H1 (cell line): Measurements from ENCODE around the gene DBNDD1. TPM values are rescaled to one million over a fixed set of nuclear protein-coding genes. Genes with fewer than 3 reads are reported as not detected.

Experiments used
- BACH1 ChIP-seq: IDR thresholded peaks from 2 replicates; pipeline ENCODE4 v1.6.1; 2012; ENCODE audit warnings: low read length, improper control_type of control experiment
- CHD7 ChIP-seq: fragments of 300-600 bp; sonication (generic); IDR thresholded peaks from 2 replicates; pipeline ENCODE4 v1.7.1; 2012; ENCODE audit warnings: low read length, moderate library complexity, mild to moderate bottlenecking, inconsistent platforms; ENCODE audit not compliant: insufficient replicate concordance
- EP300 ChIP-seq, 2 experiments: IDR thresholded peaks; 1 replicate in 1 of 2; 2 replicates in 1 of 2; pipeline ENCODE4 v1.6.1; 2011 to 2012; ENCODE audit warnings: low read depth in 2 of 2, low read length in 2 of 2, mild to moderate bottlenecking in 2 of 2, borderline replicate concordance in 1 of 2, inconsistent platforms in 1 of 2, moderate library complexity in 1 of 2
- KDM5A ChIP-seq: fragments of 200-600 bp; IDR thresholded peaks from 2 replicates; pipeline ENCODE4 v1.7.1; 2012; ENCODE audit warnings: mild to moderate bottlenecking, low read length, inconsistent platforms, mixed read lengths
- POLR2AphosphoS5 ChIP-seq: IDR thresholded peaks from 2 replicates; pipeline ENCODE4 v1.6.1; 2011; ENCODE audit warnings: low read depth, low read length
- RNF2 ChIP-seq: fragments of 200-900, 300-1000 bp; sonication (generic); IDR thresholded peaks from 2 replicates; pipeline ENCODE4 v1.7.1; 2016; ENCODE audit warnings: borderline replicate concordance, low read depth, mild to moderate bottlenecking, antibody characterized with exemption, low read length; ENCODE audit not compliant: poor library complexity, severe bottlenecking; ENCODE audit errors: missing control alignments
- RXRA ChIP-seq: IDR thresholded peaks from 2 replicates; pipeline ENCODE4 v1.6.1; 2011; ENCODE audit warnings: low read depth, mild to moderate bottlenecking, low read length, moderate library complexity; ENCODE audit not compliant: insufficient read depth
- SP4 ChIP-seq: IDR thresholded peaks from 2 replicates; pipeline ENCODE4 v1.6.1; 2012; ENCODE audit warnings: low read length, inconsistent platforms
- polyA plus RNA-seq, 7 experiments: library from polyadenylated mRNA; depleted of rRNA in 3 of 7; stranded (reverse) in 5 of 7; unstranded in 2 of 7; fragments of >200 nt in 5 of 7; fragments of 200-250 nt in 2 of 7; gene quantifications; 1 replicate in 5 of 7; 2 replicates in 1 of 7; 4 replicates in 1 of 7; pipeline versions ENCODE4 v1.2.1 to v1.2.3, GENCODE V29; 2011 to 2013; ENCODE audit warnings: missing spikeins in 2 of 7, mixed read lengths in 2 of 7
- total RNA-seq: library from RNA; stranded (reverse); fragmentation: NEBNext Ultra II Directional; extraction: Animal tissue kit (Norgen Biotek cat#: 25700); gene quantifications from 2 replicates; pipeline ENCODE4 v1.2.1, GENCODE V29; 2021

Gene DBNDD1
- total and polyA plus RNA-seq, 2 of the 8 experiments (the other 6 are each of a cell fraction or from before 2014, with no cell fraction given): 69.9 to 92.6 TPM

DNA sequence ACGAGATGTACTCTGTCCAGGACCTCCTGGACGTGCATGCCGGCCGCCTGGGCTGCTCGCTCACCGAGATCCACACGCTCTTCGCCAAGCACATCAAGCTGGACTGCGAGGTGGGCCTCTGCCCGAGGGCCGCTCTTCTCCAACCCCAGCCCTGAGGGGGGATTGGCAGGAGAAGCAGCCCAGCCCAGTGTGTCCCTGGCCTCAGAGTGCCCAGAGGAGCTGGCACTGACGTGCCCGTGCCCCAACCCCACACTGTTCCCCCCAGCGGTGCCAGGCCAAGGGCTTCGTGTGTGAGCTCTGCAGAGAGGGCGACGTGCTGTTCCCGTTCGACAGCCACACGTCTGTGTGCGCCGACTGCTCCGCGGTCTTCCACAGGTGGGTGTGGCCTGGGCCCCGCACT, 55.1 kb downstream of the DBNDD1 start (continued):
- no peak for TF ChIP-seq CHD7
- no peak for TF ChIP-seq BACH1
- no peak for TF ChIP-seq RNF2
- TF ChIP-seq KDM5A: no peak
- no peak for TF ChIP-seq SP4
- no peak for TF ChIP-seq RXRA
- no peak for TF ChIP-seq POLR2AphosphoS5
- TF ChIP-seq EP300 (IDR thresholded peaks at IDR 0.05; ENCODE audit: borderline replicate concordance in 1 of 2, low read depth in 2 of 2, low read length in 2 of 2): no peak
- TF ChIP-seq, all 59 proteins: peak for 0
